Activated CD8-positive, alpha-beta memory T cell treated with anti-CD3 and anti-CD28 coated beads for 1 hour (primary cell): ENCODE results near the gene GALNT18.

Experiments
- DNase-seq, 2 donors: peaks; one replicate each; pipeline ENCODE4 v3.0.0-alpha.2; 2020; ENCODE audit warnings: low read depth in 1 of 2; ENCODE audit errors: extremely low read depth in 1 of 2

GALNT18 gene

GRCh38 chr11:11289669-11290068 is 332.1 kb downstream of the GALNT18 start:
- no peak for DNase-seq

DNA sequence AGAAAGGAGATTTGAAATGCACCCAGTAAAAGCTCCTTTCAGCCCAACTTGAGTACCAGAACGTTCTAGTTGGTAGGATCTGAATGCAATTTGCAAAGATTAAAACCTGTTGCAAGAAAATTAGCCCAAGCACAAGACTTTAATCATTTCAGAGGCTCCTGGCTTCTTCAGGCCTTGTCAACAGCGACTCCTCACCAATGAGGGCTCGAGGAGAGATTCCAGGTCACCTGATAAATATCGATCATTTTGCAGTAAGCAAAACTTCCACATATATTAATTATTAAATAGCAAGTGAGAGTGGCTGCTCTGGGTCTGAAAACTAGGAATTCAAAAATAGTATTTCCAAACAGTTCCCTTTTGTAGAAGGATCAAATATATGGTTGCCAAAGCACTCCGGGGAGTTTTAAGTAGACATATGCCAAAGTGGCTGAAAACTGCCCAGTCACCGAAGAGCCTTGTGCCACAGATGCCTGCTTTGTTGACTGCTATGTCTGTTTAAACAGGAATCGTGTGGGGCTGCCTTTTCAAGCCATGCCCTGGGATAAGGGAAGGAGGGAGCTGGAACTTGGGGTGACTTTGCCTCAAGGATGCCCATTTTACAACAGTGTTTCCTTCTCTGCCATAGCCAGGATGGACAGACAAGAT is 332.7 kb downstream of the GALNT18 start:
- no peak for DNase-seq

- DNase-seq = no peak
These were observed 337.3 kb downstream of the GALNT18 start for GRCh38 chr11:11284481-11284880.

DNA sequence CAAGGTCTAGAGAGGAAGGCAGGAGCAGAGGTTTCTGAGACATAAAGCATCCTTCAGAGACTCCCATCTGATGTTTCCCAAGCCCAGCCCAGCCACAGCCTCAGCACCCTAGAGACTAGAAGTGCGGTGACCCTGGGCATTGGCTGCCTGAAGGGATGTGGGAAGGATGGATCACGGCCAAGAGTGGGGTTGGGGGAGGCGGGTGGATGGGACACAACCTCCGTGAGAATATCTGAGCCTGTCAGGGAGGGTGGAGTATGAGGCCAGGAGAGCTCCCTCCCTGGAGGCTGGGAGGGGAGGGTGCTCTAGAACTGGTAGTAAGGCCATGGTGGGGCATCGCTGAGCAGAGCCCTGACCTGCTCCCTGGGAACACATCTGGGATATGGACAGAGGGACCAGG is 340.2 kb downstream of the GALNT18 start:
- no peak for DNase-seq

GRCh38 chr11:11280826-11281225 is 341.0 kb downstream of the GALNT18 start:
- DNase-seq = no peak

DNA sequence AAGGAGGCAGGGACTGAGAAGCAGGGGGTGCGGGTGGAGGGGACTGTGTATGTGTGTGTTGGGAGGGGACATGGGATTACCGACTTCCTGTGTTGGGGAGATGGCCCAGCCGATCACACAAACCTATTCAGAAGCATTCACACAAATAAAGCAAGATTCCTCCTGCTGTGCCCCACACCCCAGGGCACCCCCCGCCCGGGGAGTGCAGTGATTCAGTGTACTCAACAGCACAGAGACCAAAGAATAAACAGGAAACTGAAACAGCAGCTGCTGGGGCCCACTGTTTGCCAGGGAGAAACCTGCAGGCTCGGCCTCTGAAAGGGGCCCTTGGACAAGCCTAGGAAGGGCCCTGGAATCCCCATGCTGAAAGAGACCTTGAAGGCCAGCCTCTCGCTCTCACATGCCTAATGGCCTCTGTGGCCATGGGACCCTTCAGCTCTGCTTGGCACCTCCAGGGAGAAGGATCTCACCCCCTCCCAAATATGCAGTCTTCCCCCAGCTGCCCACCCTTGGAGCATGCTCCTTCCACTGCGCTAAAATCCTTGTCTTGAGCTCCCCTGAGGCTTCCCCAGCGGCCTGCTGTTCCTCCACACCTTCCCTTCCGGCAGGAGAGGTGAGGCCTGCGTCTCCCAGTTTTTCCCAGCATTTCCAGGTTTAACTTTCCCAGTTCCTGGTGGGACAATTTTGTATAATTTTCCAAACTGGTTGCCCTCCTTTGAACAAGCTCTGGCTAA is 341.7 kb downstream of the GALNT18 start:
- no peak for DNase-seq

DNA sequence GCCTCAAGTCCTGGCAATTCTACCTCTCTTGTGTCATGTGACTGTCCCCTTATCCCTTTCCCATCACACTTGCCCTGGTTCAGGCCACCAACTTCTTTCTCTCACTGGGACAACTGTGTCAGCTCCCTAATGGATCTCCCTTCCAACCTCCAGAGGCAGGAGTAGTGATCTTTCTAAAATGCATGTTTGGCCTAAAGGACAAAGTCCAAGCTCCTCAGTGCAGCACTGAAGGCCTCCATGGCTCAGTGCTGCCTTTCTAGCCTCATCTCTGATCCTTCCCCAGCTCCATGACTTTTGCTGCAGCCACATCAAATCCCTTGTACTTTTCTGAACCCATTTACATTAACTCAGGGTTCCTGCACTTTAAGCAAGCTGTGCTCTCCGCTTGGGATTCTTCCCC is 349.6 kb downstream of the GALNT18 start:
- DNase-seq = no peak

DNA sequence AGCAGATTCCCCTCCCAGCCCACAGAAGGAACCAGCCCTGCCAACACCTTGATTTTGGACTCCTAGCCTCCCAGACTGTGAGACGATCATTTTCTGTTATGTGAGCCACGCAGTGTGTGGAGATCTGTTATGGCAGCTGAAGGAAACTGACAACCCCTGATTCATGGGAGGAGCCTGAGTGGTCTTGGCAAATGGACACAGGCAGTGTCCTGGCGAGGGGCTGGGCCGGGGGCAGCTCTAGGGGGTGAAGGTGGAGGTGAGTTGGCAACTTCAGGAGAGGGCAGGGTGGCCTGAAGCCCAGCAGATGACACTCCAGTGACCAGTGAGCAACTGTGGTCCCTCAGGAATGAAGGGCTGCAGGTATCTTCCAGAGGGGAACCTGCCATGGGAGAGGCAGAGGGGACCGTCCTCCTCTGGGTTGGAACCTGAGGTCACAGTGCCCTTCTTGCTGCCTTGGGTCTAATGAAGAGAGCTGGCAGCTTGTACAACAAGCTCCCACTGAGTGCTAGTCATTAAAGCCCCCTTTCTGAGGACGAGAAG is 351.5 kb downstream of the GALNT18 start:
- DNase-seq = no peak

- no peak for DNase-seq
These were observed 353.1 kb downstream of the GALNT18 start for GRCh38 chr11:11268706-11269105.

DNA sequence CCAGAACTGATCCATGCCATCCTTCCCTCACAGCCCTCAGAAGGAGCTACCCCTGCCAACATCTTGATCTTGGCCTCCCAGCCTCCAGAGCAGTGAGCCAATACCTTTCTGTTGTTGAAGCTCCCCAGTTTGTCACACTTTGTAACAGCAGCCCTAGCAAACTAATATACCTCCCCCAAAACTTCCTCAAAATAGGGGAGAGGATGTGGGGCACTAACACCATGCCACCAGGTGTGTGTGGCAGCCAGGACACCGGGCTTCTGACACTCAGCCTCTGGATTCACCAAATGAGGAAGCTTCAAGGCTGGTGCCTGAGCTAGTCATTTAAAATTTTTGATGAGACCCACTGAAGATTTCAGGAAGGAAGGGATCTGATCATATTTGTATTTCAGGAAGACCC is 353.7 kb downstream of the GALNT18 start:
- no peak for DNase-seq

GRCh38 chr11:11267312-11267711 is 354.5 kb downstream of the GALNT18 start:
- no peak for DNase-seq

DNA sequence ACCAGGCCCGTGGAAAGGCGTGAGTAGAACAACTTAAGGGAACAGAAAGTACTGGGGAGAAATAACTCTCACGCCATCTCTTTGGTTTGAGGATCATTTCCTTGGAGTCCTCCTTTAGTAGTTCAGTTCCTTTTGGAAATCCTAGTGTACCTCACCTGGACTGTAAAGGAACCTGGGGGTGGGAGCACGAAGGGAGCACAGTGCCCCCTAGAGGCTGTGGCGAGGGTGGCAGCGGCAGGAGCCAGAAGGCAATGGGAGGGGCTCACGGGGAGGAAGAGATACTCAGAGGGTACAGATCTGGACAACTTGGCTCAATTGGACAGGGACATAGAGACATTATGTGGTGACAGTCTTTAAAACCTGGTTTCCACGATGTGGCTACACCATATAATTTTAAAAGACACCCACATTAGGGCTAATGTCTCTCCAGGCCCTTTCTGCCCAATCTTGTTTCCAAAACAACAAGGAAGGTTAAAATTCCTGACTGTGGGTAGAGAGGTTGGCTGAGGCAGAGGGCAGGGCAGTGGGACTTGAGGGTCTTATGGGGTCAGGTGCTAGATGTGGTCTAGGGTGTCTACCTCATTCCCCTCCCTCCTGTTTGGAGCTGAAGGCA is 355.7 kb downstream of the GALNT18 start:
- peak in 1 of 2 donors; percentile 41 for DNase-seq

GRCh38 chr11:11265320-11265719 is 356.5 kb downstream of the GALNT18 start:
- DNase-seq = no peak

- no peak for DNase-seq
These were observed 358.4 kb downstream of the GALNT18 start for GRCh38 chr11:11263238-11264005.

DNA sequence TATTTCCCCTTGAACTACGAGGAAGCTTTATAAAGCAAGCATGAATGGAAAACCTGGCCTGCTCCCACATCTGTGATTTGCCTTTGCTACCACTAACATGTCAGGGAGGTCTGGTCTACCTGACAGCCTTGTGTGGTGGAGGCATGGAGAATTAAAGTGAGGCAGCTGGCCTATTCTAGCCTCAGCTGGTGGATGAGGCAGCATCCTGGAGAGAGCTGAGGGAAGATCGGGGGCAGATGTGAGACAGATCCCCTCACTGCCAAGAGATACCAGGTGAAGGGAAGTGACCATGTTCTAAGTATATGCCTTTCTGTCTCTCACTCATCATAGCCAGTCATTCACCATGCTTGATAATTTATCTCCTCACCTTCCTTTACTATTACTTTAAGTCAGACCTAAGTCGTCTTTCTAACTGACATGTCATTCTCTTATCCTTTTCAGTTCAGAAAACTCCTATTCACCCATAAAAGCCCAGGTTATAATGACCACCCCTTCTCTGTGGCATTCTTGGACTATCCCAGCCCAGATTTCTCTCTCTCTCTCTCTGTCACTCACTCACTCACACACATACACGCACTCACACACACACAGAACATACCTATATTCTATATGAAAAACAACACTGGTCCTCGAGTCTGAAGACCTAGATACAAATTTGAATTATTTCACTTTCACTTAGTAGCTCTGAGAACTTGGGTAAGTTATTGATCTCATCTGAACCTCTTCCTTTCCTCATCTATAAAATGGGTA is 359.5 kb downstream of the GALNT18 start:
- no peak for DNase-seq

DNA sequence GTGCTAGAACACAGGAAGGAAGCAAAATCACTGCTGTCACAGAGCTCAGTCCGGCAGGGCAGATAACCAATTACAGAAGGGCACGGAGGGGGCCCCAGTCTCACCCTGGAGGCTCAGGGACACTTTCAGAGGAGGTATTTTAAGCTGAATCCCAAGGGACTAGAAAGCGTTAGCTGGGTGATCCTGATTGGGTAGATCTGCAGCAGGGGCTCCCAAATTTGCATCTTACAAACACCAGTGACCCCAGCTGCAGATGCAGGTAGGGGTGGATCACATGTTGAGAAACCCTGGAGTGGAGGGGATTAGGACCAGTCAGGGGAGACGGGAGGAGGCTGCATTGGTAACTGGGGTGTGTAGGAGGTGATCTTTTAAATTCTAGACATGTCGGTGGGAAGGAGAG is 360.2 kb downstream of the GALNT18 start:
- DNase-seq = no peak

GRCh38 chr11:11260903-11261302 is 360.9 kb downstream of the GALNT18 start:
- DNase-seq = no peak

- DNase-seq = no peak
These were observed 367.8 kb downstream of the GALNT18 start for GRCh38 chr11:11253995-11254394.

- DNase-seq = no peak
These were observed 368.3 kb downstream of the GALNT18 start for GRCh38 chr11:11253497-11253896.

DNA sequence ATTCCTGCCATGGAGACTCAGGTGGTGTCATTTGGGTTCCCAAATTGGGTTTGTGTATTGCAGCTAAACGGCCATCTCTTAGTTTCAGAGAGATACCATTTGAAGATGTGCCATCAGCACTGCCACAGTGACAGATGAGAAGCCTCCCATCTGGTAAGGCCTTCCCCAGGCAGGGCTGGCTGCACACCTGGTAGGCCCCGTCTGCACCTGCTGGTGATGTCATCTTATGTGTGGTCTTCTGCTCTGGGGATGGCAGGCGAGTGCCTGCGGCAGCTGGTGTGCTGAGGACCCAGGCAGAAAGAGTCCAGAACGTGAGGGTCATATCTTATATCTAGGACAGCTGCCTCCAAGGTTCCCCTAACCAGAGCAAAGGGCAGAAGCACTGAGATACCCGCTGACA is 369.4 kb downstream of the GALNT18 start:
- no peak for DNase-seq
